Breast epithelium (tissue), 4 donors: Measurements from ENCODE around the gene RSBN1. TPM values are rescaled to one million over a fixed set of nuclear protein-coding genes. Genes with fewer than 3 reads are reported as not detected.

Source experiments
- DNase-seq, 2 donors: peaks; one replicate each; pipeline ENCODE4 v3.0.0-alpha.2; 2019; ENCODE audit warnings: low spot score in 2 of 2
- H3K27ac ChIP-seq, 2 donors: fragments of 200-600 bp; sonication (generic) in 1 of 2; one replicate each; pipeline ENCODE4 v1.5.1; 2016 to 2019; ENCODE audit warnings: mild to moderate bottlenecking in 1 of 2
- H3K27me3 ChIP-seq, 2 donors: fragments of 200-600 bp; sonication (generic) in 1 of 2; one replicate each; pipeline versions ENCODE4 v1.5.1 to v1.6.0; 2017 to 2019; ENCODE audit warnings: control low read depth in 1 of 2, mild to moderate bottlenecking in 1 of 2
- H3K36me3 ChIP-seq: fragments of 200-600 bp; one replicate; pipeline ENCODE4 v1.5.1; 2019
- H3K4me1 ChIP-seq, 2 donors: fragments of 200-600 bp; sonication (generic); one replicate each; pipeline ENCODE4 v1.5.1; 2016 to 2019; ENCODE audit warnings: control low read depth in 1 of 2
- H3K4me3 ChIP-seq, 3 donors: fragments of 200-600 bp; sonication (generic); 1 replicate in 2 of 3; 2 replicates in 1 of 3; pipeline ENCODE4 v1.5.1; 2016 to 2019; ENCODE audit warnings: mild to moderate bottlenecking in 3 of 3, moderate library complexity in 2 of 3
- H3K9me3 ChIP-seq, 2 donors: fragments of 200-600 bp; sonication (generic) in 1 of 2; one replicate each; pipeline ENCODE4 v1.5.1; 2016 to 2019; ENCODE audit warnings: control low read depth in 1 of 2
- POLR2A ChIP-seq: fragments of 450-650 bp; IDR thresholded peaks from one replicate; pipeline ENCODE4 v1.6.1; 2016; ENCODE audit warnings: antibody characterized with exemption, mild to moderate bottlenecking, moderate library complexity
- POLR2AphosphoS5 ChIP-seq, 3 donors: sonication (generic); formaldehyde crosslinking; IDR thresholded peaks; one replicate each; pipeline ENCODE4 v1.6.1; 2017; ENCODE audit warnings: antibody characterized with exemption in 3 of 3
- intact Hi-C: fragments of 100-400 bp; cut with DNase I; formaldehyde crosslinking; loops from one replicate; pipeline ENCODE4 v1.15.1; 2023; ENCODE audit warnings: low total_unique reads
- total RNA-seq, 3 donors: library from RNA; depleted of rRNA; stranded (reverse); fragments of >200 nt; gene quantifications; one replicate each; pipeline ENCODE4 v1.1.0, GENCODE V29; 2016
- TF ChIP-seq, protein P1 (sequence below), 3 donors: fragments of 450-650 bp; IDR thresholded peaks; one replicate each; pipeline ENCODE4 v1.5.1; 2016 to 2017; ENCODE audit warnings: antibody characterized with exemption in 3 of 3, mild to moderate bottlenecking in 3 of 3, moderate library complexity in 3 of 3

The RSBN1 gene
- total RNA-seq, 3 donors from 2014 or later = 25.1 to 41.3 (median 28.2) TPM

- intact Hi-C loops = no loop called here
- DNase-seq = no peak
- no peaks in the 10 kb centered on the region for H3K9me3 ChIP-seq
- no peak overlapping the region for H3K4me3 ChIP-seq
- TF ChIP-seq, protein P1, sequence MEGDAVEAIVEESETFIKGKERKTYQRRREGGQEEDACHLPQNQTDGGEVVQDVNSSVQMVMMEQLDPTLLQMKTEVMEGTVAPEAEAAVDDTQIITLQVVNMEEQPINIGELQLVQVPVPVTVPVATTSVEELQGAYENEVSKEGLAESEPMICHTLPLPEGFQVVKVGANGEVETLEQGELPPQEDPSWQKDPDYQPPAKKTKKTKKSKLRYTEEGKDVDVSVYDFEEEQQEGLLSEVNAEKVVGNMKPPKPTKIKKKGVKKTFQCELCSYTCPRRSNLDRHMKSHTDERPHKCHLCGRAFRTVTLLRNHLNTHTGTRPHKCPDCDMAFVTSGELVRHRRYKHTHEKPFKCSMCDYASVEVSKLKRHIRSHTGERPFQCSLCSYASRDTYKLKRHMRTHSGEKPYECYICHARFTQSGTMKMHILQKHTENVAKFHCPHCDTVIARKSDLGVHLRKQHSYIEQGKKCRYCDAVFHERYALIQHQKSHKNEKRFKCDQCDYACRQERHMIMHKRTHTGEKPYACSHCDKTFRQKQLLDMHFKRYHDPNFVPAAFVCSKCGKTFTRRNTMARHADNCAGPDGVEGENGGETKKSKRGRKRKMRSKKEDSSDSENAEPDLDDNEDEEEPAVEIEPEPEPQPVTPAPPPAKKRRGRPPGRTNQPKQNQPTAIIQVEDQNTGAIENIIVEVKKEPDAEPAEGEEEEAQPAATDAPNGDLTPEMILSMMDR (IDR thresholded peaks at IDR 0.05) = no peak
- no peak for TF ChIP-seq POLR2AphosphoS5 (IDR thresholded peaks at IDR 0.05)
- TF ChIP-seq POLR2A = no peak
- H3K27me3 ChIP-seq = no peaks in the 10 kb centered on the region
- H3K4me1 ChIP-seq = no peaks in the 10 kb centered on the region
- H3K36me3 ChIP-seq = no peaks in the 10 kb centered on the region
- H3K27ac ChIP-seq = no peak overlapping the region
These were observed 60.8 kb downstream of the RSBN1 start for GRCh38 chr1:113751516-113751915.

DNA sequence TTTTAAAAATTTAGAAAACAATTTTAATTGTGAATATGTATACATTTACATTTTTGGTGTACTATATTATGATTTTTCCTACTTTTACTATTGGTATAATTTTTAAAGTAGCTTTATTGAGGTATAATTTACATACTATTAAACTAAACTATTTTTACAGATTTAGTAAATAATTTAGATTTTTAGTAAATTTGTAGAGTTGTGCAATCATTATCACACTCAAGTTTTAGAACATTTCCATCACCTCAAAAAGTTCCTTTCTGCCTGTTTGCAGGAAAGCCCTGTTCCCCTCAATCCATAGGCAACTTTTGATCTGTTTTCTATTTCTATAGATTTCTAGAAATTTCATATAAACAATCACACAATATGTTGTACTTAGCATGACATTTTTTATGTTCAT lies 61.2 kb downstream of the RSBN1 start:
- no peaks in the 10 kb centered on the region for H3K4me1 ChIP-seq
- intact Hi-C loops = no loop called here
- no peak overlapping the region for H3K27ac ChIP-seq
- no peak overlapping the region for H3K4me3 ChIP-seq
- TF ChIP-seq, protein P1 (IDR thresholded peaks at IDR 0.05) = no peak
- no peak for TF ChIP-seq POLR2AphosphoS5 (IDR thresholded peaks at IDR 0.05)
- TF ChIP-seq POLR2A = no peak
- no peaks in the 10 kb centered on the region for H3K27me3 ChIP-seq
- no peaks in the 10 kb centered on the region for H3K9me3 ChIP-seq
- no peak for DNase-seq
- no peaks in the 10 kb centered on the region for H3K36me3 ChIP-seq

DNA sequence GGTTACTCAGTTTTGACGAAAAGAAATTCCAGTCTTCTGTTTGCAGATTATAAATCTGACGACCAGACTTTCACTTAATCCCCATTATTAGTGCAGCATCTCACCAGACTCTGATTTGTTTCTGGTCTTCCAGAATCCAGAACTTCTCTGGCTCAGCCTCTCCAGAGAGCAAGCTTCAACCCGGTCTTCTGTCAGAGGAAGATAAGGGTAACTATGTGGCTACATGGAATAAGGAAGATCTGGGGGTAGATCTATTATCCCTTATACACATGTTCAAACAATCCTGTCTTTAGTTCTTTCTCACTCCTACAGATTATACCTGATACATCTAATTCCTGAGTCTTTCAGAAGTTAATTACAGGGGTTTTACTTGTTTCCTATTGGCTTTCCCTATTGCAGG lies 62.9 kb downstream of the RSBN1 start:
- H3K9me3 ChIP-seq = no peaks in the 10 kb centered on the region
- H3K36me3 ChIP-seq = no peaks in the 10 kb centered on the region
- no peak for DNase-seq
- no peak overlapping the region for H3K4me3 ChIP-seq
- intact Hi-C loops = no loop called here
- no peaks in the 10 kb centered on the region for H3K4me1 ChIP-seq
- no peak for TF ChIP-seq POLR2A
- no peak for TF ChIP-seq POLR2AphosphoS5 (IDR thresholded peaks at IDR 0.05)
- TF ChIP-seq, protein P1 (IDR thresholded peaks at IDR 0.05) = no peak
- H3K27ac ChIP-seq = no peak overlapping the region
- no peaks in the 10 kb centered on the region for H3K27me3 ChIP-seq

- H3K36me3 ChIP-seq = no peaks in the 10 kb centered on the region
- H3K9me3 ChIP-seq = no peaks in the 10 kb centered on the region
- no peak for DNase-seq
- no peaks in the 10 kb centered on the region for H3K4me1 ChIP-seq
- H3K27me3 ChIP-seq = no peaks in the 10 kb centered on the region
- TF ChIP-seq, protein P1 (IDR thresholded peaks at IDR 0.05) = no peak
- TF ChIP-seq POLR2A (no peak), POLR2AphosphoS5 (IDR thresholded peaks at IDR 0.05) (no peak)
- intact Hi-C loops = no loop called here
- H3K27ac ChIP-seq = no peak overlapping the region
- no peak overlapping the region for H3K4me3 ChIP-seq
These were observed 64.9 kb downstream of the RSBN1 start for GRCh38 chr1:113747376-113747775.

- DNase-seq = no peak
- H3K9me3 ChIP-seq = no peaks in the 10 kb centered on the region
- H3K27me3 ChIP-seq = no peaks in the 10 kb centered on the region
- intact Hi-C loops = no loop called here
- no peaks in the 10 kb centered on the region for H3K4me1 ChIP-seq
- no peaks in the 10 kb centered on the region for H3K36me3 ChIP-seq
- TF ChIP-seq POLR2AphosphoS5 (IDR thresholded peaks at IDR 0.05) = no peak
- no peak for TF ChIP-seq POLR2A
- TF ChIP-seq, protein P1 (IDR thresholded peaks at IDR 0.05) = no peak
- H3K27ac ChIP-seq = no peak overlapping the region
- no peak overlapping the region for H3K4me3 ChIP-seq
These were observed 66.9 kb downstream of the RSBN1 start for GRCh38 chr1:113745425-113745824.
